ENCODE measurements around the gene ROR2. TPM values are rescaled to one million over a fixed set of nuclear protein-coding genes. Genes with fewer than 3 reads are reported as not detected.
"Not testable (repeated sequence)": the region's sequence is repeated elsewhere in the genome, so short reads cannot be mapped to it uniquely, and the experiment has no call there.

ROR2 gene
- not detected in 2 replicates for total RNA-seq (2014; rRNA removed; shearing (Covaris generic))

GRCh38 chr9:91949946-91950664, at the start of gene ROR2:
Gene ROR2 (minus strand): TSS chr9:91950228.
- no peak for DNase-seq
- H3K4me3 ChIP-seq = no peak within 1 kb of the TSS
- H3K9me3 ChIP-seq (replicated peaks) = no peaks in the 10 kb centered on the region
- peaks cover 8% of the 10 kb centered on the region; the same call in 1 of the 2 replicates for H3K27me3 ChIP-seq
- H3K36me3 ChIP-seq = no peaks in the 10 kb centered on the region
- no peaks in the 10 kb centered on the region for H3K4me1 ChIP-seq
- no peak within 1 kb of the TSS for H3K27ac ChIP-seq

- peaks cover 3% of the 10 kb centered on the region; the same call in 1 of the 2 replicates for H3K27me3 ChIP-seq
- DNase-seq = no peak
- H3K9me3 ChIP-seq (replicated peaks) = no peaks in the 10 kb centered on the region
- H3K4me3 ChIP-seq = no peak overlapping the region
- H3K4me1 ChIP-seq = no peaks in the 10 kb centered on the region
- no peak overlapping the region for H3K27ac ChIP-seq
- H3K36me3 ChIP-seq = no peaks in the 10 kb centered on the region
Observed at GRCh38 chr9:91995000-91995655, 45.1 kb upstream of the ROR2 start.

GRCh38 chr9:91994422-91994821, 44.4 kb upstream of the ROR2 start:
- Histone ChIP-seq H3K9me3 (replicated peaks) (no peaks in the 10 kb centered on the region), H3K4me3 (no peak overlapping the region), H3K27ac (no peak overlapping the region), H3K27me3 (peaks cover 3% of the 10 kb centered on the region; the same call in 1 of the 2 replicates), H3K36me3 (no peaks in the 10 kb centered on the region), H3K4me1 (no peaks in the 10 kb centered on the region)
- DNase-seq = no peak

GRCh38 chr9:91992461-91993041, 42.5 kb upstream of the ROR2 start:
- no peak overlapping the region for H3K4me3 ChIP-seq
- no peak overlapping the region for H3K27ac ChIP-seq

GRCh38 chr9:91991721-91992341, 41.8 kb upstream of the ROR2 start:
- Histone ChIP-seq H3K4me3 (no peak overlapping the region), H3K27ac (no peak overlapping the region)

More at GRCh38 chr9:91992461-91993041, 42.5 kb upstream of the ROR2 start:
- peaks cover 3% of the 10 kb centered on the region; the same call in 1 of the 2 replicates for H3K27me3 ChIP-seq
- no peaks in the 10 kb centered on the region for H3K36me3 ChIP-seq
- H3K4me1 ChIP-seq = no peaks in the 10 kb centered on the region
- DNase-seq = no peak
- no peaks in the 10 kb centered on the region for H3K9me3 ChIP-seq (replicated peaks)

GRCh38 chr9:91986248-91986647, 36.2 kb upstream of the ROR2 start:
- Histone ChIP-seq H3K27me3 (no peaks in the 10 kb centered on the region), H3K36me3 (no peaks in the 10 kb centered on the region), H3K27ac (no peak overlapping the region), H3K4me1 (no peaks in the 10 kb centered on the region), H3K9me3 (replicated peaks) (no peaks in the 10 kb centered on the region), H3K4me3 (no peak overlapping the region)
- no peak for DNase-seq

More at GRCh38 chr9:91991721-91992341, 41.8 kb upstream of the ROR2 start:
- no peak for DNase-seq
- Histone ChIP-seq H3K27me3 (no peaks in the 10 kb centered on the region; the same call in 1 of the 2 replicates), H3K4me1 (no peaks in the 10 kb centered on the region), H3K36me3 (no peaks in the 10 kb centered on the region), H3K9me3 (replicated peaks) (no peaks in the 10 kb centered on the region)

- DNase-seq = no peak
- H3K4me3 ChIP-seq = no peak overlapping the region
Observed at GRCh38 chr9:91985692-91986091, 35.7 kb upstream of the ROR2 start.

GRCh38 chr9:91978740-91979414, 28.8 kb upstream of the ROR2 start:
- Histone ChIP-seq H3K27ac (no peak overlapping the region), H3K4me1 (no peaks in the 10 kb centered on the region), H3K9me3 (replicated peaks) (no peaks in the 10 kb centered on the region), H3K27me3 (no peaks in the 10 kb centered on the region), H3K36me3 (no peaks in the 10 kb centered on the region), H3K4me3 (no peak overlapping the region)
- DNase-seq = peak in 1 of 2 experiments; percentile 32

More at GRCh38 chr9:91985692-91986091, 35.7 kb upstream of the ROR2 start:
- no peak overlapping the region for H3K27ac ChIP-seq
- no peaks in the 10 kb centered on the region for H3K9me3 ChIP-seq (replicated peaks)
- H3K4me1 ChIP-seq = no peaks in the 10 kb centered on the region
- H3K27me3 ChIP-seq = no peaks in the 10 kb centered on the region
- H3K36me3 ChIP-seq = no peaks in the 10 kb centered on the region

GRCh38 chr9:91975254-91975653, 25.2 kb upstream of the ROR2 start:
- DNase-seq; H3K4me3 ChIP-seq; H3K27ac ChIP-seq; H3K9me3 ChIP-seq (replicated peaks); H3K27me3 ChIP-seq; H3K4me1 ChIP-seq; H3K36me3 ChIP-seq: not testable (repeated sequence)

- Histone ChIP-seq H3K27me3 (no peaks in the 10 kb centered on the region), H3K9me3 (replicated peaks) (no peaks in the 10 kb centered on the region), H3K36me3 (no peaks in the 10 kb centered on the region), H3K27ac (no peak overlapping the region), H3K4me3 (no peak overlapping the region), H3K4me1 (no peaks in the 10 kb centered on the region)
- no peak for DNase-seq
Observed at GRCh38 chr9:91972711-91973110, 22.7 kb upstream of the ROR2 start.

GRCh38 chr9:91972076-91972626, 22.1 kb upstream of the ROR2 start:
- no peak overlapping the region for H3K4me3 ChIP-seq
- no peaks in the 10 kb centered on the region for H3K36me3 ChIP-seq
- H3K4me1 ChIP-seq = no peaks in the 10 kb centered on the region
- H3K27me3 ChIP-seq = no peaks in the 10 kb centered on the region
- no peak for DNase-seq
- H3K27ac ChIP-seq = no peak overlapping the region
- no peaks in the 10 kb centered on the region for H3K9me3 ChIP-seq (replicated peaks)

GRCh38 chr9:91967259-91967658, 17.2 kb upstream of the ROR2 start:
- Histone ChIP-seq H3K4me3 (no peak overlapping the region), H3K27ac (no peak overlapping the region), H3K4me1 (no peaks in the 10 kb centered on the region), H3K27me3 (no peaks in the 10 kb centered on the region), H3K36me3 (no peaks in the 10 kb centered on the region), H3K9me3 (replicated peaks) (no peaks in the 10 kb centered on the region)
- no peak for DNase-seq

- no peaks in the 10 kb centered on the region for H3K36me3 ChIP-seq
- H3K9me3 ChIP-seq (replicated peaks) = no peaks in the 10 kb centered on the region
- no peaks in the 10 kb centered on the region for H3K4me1 ChIP-seq
- H3K4me3 ChIP-seq = no peak overlapping the region
- no peaks in the 10 kb centered on the region for H3K27me3 ChIP-seq
- no peak for DNase-seq
- H3K27ac ChIP-seq = no peak overlapping the region
Observed at GRCh38 chr9:91966503-91966902, 16.5 kb upstream of the ROR2 start.

GRCh38 chr9:91963711-91964240, 13.7 kb upstream of the ROR2 start:
- Histone ChIP-seq H3K27ac (no peak overlapping the region), H3K9me3 (replicated peaks) (no peaks in the 10 kb centered on the region), H3K27me3 (no peaks in the 10 kb centered on the region), H3K4me3 (no peak overlapping the region), H3K36me3 (no peaks in the 10 kb centered on the region), H3K4me1 (no peaks in the 10 kb centered on the region)
- DNase-seq = no peak

Measured in SJCRH30 (cell line).